Measurements from ENCODE around the gene GPR87.

GPR87 gene

GRCh38 chr3:151293127-151293526 lies 23.5 kb downstream of the GPR87 start:
- Histone ChIP-seq H3F3A (ENCODE audit: low read depth) (no peaks in the 10 kb centered on the region), H3K4me1 (ENCODE audit: insufficient read depth, low read length, poor library complexity, severe bottlenecking) (no peaks in the 10 kb centered on the region), H3K79me2 (ENCODE audit: insufficient read depth, low read length) (no peaks in the 10 kb centered on the region), H3K36me3 (ENCODE audit: insufficient read depth, low read length) (peaks cover 16% of the 10 kb centered on the region), H3K9me3 (ENCODE audit: insufficient read depth, low read depth, low read length) (no peaks in the 10 kb centered on the region), H2AFZ (ENCODE audit: low read length) (no peak overlapping the region), H3K9me2 (replicated peaks; ENCODE audit: low read depth, low read length) (no peaks in the 10 kb centered on the region), H3K4me2 (ENCODE audit: low read depth, low read length, poor library complexity, severe bottlenecking) (no peak overlapping the region), H3K27me3 (ENCODE audit: insufficient read depth, low read length, poor library complexity, severe bottlenecking) (no peaks in the 10 kb centered on the region), H4K20me1 (ENCODE audit: insufficient read depth, low read length, poor library complexity, severe bottlenecking) (no peaks in the 10 kb centered on the region), H3K9ac (ENCODE audit: low read depth, low read length, poor library complexity, severe bottlenecking) (no peak overlapping the region), H3K4me3 (ENCODE audit: low read length, poor library complexity, severe bottlenecking) (no peak overlapping the region)
- TF ChIP-seq EZH2phosphoT487 (IDR thresholded peaks at IDR 0.05; ENCODE audit: borderline replicate concordance) (no peak), CTCF (conservative IDR thresholded peaks at IDR 0.05; ENCODE audit: low read length) (no peak)

GRCh38 chr3:151290673-151291072 lies 25.9 kb downstream of the GPR87 start:
- Histone ChIP-seq H3K9me3 (ENCODE audit: insufficient read depth, low read depth, low read length) (no peaks in the 10 kb centered on the region), H3K4me1 (ENCODE audit: insufficient read depth, low read length, poor library complexity, severe bottlenecking) (no peaks in the 10 kb centered on the region), H3F3A (ENCODE audit: low read depth) (no peaks in the 10 kb centered on the region)

GRCh38 chr3:151289445-151289844 lies 27.2 kb downstream of the GPR87 start:
- Histone ChIP-seq H3K27me3 (ENCODE audit: insufficient read depth, low read length, poor library complexity, severe bottlenecking) (no peaks in the 10 kb centered on the region), H3K4me3 (ENCODE audit: low read length, poor library complexity, severe bottlenecking) (no peak overlapping the region), H3K9ac (ENCODE audit: low read depth, low read length, poor library complexity, severe bottlenecking) (no peak overlapping the region)

More at GRCh38 chr3:151290673-151291072, 25.9 kb downstream of the GPR87 start:
- H3K9ac ChIP-seq (ENCODE audit: low read depth, low read length, poor library complexity, severe bottlenecking): no peak overlapping the region
- TF ChIP-seq EZH2phosphoT487 (IDR thresholded peaks at IDR 0.05; ENCODE audit: borderline replicate concordance) (no peak), CTCF (conservative IDR thresholded peaks at IDR 0.05; ENCODE audit: low read length) (peak; percentile 55)
- peaks cover 16% of the 10 kb centered on the region for H3K36me3 ChIP-seq (ENCODE audit: insufficient read depth, low read length)
- no peak overlapping the region for H3K4me3 ChIP-seq (ENCODE audit: low read length, poor library complexity, severe bottlenecking)
- H3K79me2 ChIP-seq (ENCODE audit: insufficient read depth, low read length): no peaks in the 10 kb centered on the region
- no peak overlapping the region for H3K4me2 ChIP-seq (ENCODE audit: low read depth, low read length, poor library complexity, severe bottlenecking)
- no peaks in the 10 kb centered on the region for H3K9me2 ChIP-seq (replicated peaks; ENCODE audit: low read depth, low read length)
- no peaks in the 10 kb centered on the region for H3K27me3 ChIP-seq (ENCODE audit: insufficient read depth, low read length, poor library complexity, severe bottlenecking)
- H2AFZ ChIP-seq (ENCODE audit: low read length): no peak overlapping the region
- H4K20me1 ChIP-seq (ENCODE audit: insufficient read depth, low read length, poor library complexity, severe bottlenecking): no peaks in the 10 kb centered on the region

More at GRCh38 chr3:151289445-151289844, 27.2 kb downstream of the GPR87 start:
- no peaks in the 10 kb centered on the region for H3K79me2 ChIP-seq (ENCODE audit: insufficient read depth, low read length)
- TF ChIP-seq CTCF (conservative IDR thresholded peaks at IDR 0.05; ENCODE audit: low read length): no peak
- H4K20me1 ChIP-seq (ENCODE audit: insufficient read depth, low read length, poor library complexity, severe bottlenecking): no peaks in the 10 kb centered on the region
- no peaks in the 10 kb centered on the region for H3K9me2 ChIP-seq (replicated peaks; ENCODE audit: low read depth, low read length)
- H3K9me3 ChIP-seq (ENCODE audit: insufficient read depth, low read depth, low read length): no peaks in the 10 kb centered on the region
- no peak overlapping the region for H3K4me2 ChIP-seq (ENCODE audit: low read depth, low read length, poor library complexity, severe bottlenecking)
- peaks cover 10% of the 10 kb centered on the region for H3K36me3 ChIP-seq (ENCODE audit: insufficient read depth, low read length)
- H3K4me1 ChIP-seq (ENCODE audit: insufficient read depth, low read length, poor library complexity, severe bottlenecking): no peaks in the 10 kb centered on the region
- H3F3A ChIP-seq (ENCODE audit: low read depth): no peaks in the 10 kb centered on the region
- no peak overlapping the region for H2AFZ ChIP-seq (ENCODE audit: low read length)

Data from Loucy (cell line).